Activated CD4-positive, CD25-positive, alpha-beta regulatory T cell treated with anti-CD3 and anti-CD28 coated beads, Interleukin-2, amount 50 U/mL, for 16 hours (primary cell): Measurements from ENCODE around the gene CFLAR.
"Not testable (repeated sequence)": the region's sequence is repeated elsewhere in the genome, so short reads cannot be mapped to it uniquely, and the experiment has no call there.

Source experiments
- DNase-seq: peaks from one replicate; pipeline ENCODE4 v3.0.0-alpha.2; 2020; ENCODE audit warnings: low read depth, low spot score

CFLAR gene

GRCh38 chr2:201116115-201116958, at the start of gene CFLAR:
Gene CFLAR, plus strand, starts transcription at chr2:201116164. Its CDS starts 13,702 bp downstream, at chr2:201129866.
- DNase-seq, result peak; percentile 63

- no peak for DNase-seq
Measured at GRCh38 chr2:201070948-201071478, 45.0 kb upstream of the CFLAR start.

- peak; percentile 84 for DNase-seq
Measured at GRCh38 chr2:201071479-201072200, 44.3 kb upstream of the CFLAR start, which contains the start of the genes HYCC2 and NDUFB3. Gene HYCC2, minus strand, starts transcription at chr2:201071671. Its CDS starts 47,662 bp downstream, at chr2:201024009. Gene NDUFB3, plus strand, starts transcription at chr2:201072001. Its CDS starts 6,882 bp downstream, at chr2:201078883.

GRCh38 chr2:201072201-201072530, 43.8 kb upstream of the CFLAR start:
- DNase-seq, result no peak

- DNase-seq, result no peak
Measured at GRCh38 chr2:201073071-201073470, 42.9 kb upstream of the CFLAR start.

- no peak for DNase-seq
Measured at GRCh38 chr2:201074996-201075395, 41.0 kb upstream of the CFLAR start.

GRCh38 chr2:201084863-201085262, 31.1 kb upstream of the CFLAR start:
- no peak for DNase-seq

GRCh38 chr2:201090574-201090973, 25.4 kb upstream of the CFLAR start:
- DNase-seq, result no peak

GRCh38 chr2:201093573-201093972, 22.4 kb upstream of the CFLAR start:
- no peak for DNase-seq

GRCh38 chr2:201100497-201100896, 15.5 kb upstream of the CFLAR start:
- DNase-seq, result no peak

GRCh38 chr2:201105759-201106158, 10.2 kb upstream of the CFLAR start:
- DNase-seq, result no peak

GRCh38 chr2:201107624-201108023, 8.3 kb upstream of the CFLAR start:
- no peak for DNase-seq

- no peak for DNase-seq
Measured at GRCh38 chr2:201108341-201108740, 7.6 kb upstream of the CFLAR start.

GRCh38 chr2:201109186-201109585, 6.8 kb upstream of the CFLAR start:
- no peak for DNase-seq

GRCh38 chr2:201110615-201111014, 5.3 kb upstream of the CFLAR start:
- DNase-seq, result no peak

- no peak for DNase-seq
Measured at GRCh38 chr2:201111096-201111495, 4.9 kb upstream of the CFLAR start.

GRCh38 chr2:201114350-201114749, 1.6 kb upstream of the CFLAR start:
- no peak for DNase-seq

- DNase-seq, result no peak
Measured at GRCh38 chr2:201114846-201115245, 1.1 kb upstream of the CFLAR start.

- no peak for DNase-seq
Measured at GRCh38 chr2:201116959-201117734, 1.2 kb downstream of the CFLAR start.

- DNase-seq, result not testable (repeated sequence)
Measured at GRCh38 chr2:201117735-201118094, 1.8 kb downstream of the CFLAR start.

- DNase-seq, result peak; percentile 72
Measured at GRCh38 chr2:201118121-201118960, 2.4 kb downstream of the CFLAR start.
